ENCODE results near the gene UBE2L6.

UBE2L6 gene

DNA sequence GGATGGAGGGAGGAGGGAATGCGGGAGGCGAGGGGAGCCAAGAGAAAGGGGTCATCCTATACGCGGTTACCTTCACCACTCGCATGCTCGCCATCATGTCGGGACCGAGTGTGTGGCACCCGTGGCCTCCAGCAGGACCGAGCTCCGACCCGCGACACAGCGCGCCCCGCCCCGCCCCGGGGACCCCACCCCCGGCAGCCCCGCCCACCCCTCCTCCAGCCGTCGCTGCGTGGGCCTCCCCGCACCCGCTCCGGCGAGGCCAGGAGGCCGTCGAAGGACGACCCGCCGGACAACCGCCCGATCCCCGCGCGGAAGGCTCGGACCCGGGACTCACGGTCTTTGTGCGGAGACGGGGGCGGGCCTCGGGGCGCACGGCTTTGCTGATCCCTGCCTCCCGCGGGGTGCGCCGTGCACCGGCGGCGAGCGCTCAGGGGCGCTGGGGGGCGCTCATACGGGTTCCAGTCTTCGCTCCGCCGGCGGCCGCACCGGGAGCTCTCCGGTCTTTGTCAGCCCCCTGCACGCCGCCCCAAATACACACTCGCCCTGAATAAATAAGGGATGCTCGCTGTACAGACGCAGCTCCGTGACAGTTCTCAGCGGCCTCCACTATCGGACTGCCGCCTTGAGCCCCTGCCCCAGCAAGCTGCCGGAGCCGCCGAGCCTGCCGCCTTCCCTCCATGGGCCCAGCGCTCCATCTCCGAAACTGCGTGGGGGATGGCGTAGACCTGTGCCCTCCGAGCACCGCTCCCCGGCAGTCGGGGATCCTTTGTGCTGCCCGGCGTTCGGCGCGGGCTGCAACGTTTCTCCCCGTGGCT, at the start of gene UBE2L6:
Gene UBE2L6 (minus strand): TSS at position 158 of the 815 bp plus-strand sequence. CDS start 61 bp downstream, at position 97.
- peak; percentile 41 to 50 for DNase-seq (ENCODE audit: low read depth in 2 of 2)

DNA sequence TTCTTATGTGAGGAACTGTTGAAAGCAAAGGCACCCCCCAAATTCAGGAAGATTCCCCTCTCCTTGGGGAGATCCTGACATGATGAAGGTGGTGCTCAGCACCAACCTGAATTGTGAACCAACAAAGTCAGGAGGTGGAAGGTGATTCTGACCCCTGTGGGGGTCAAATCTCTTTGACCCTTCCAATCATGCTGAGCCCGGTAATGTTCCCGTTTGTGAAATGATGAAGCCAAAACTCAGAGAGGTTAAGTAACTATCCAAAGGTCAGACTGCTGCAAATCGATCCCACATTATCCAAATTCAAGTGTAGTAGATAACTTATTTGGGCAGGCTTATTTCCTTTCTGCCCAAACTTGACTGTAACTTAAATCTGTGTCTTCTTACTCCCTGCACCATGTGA, 49.1 kb upstream of the UBE2L6 start:
- no peak for DNase-seq (ENCODE audit: low read depth in 2 of 2)

DNA sequence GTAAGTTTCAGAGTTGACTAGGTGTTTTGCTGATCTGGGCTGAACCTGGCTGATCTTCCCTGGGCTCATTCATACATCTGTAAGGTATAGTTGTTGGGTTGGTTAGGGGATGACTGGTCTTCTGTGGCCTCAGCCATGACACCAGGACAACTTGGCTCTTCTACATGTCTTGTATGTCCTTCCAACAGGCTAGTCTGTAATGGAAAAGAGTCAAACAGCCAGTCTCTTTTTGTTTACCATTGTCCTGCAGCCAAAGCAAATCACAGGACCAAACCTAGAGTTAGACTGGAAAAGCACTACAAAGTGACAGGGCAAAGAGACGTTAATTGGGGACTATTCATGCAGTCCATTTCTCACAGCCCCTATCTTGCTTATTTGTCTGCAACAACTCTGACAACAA, 47.8 kb upstream of the UBE2L6 start:
- DNase-seq (ENCODE audit: low read depth in 2 of 2) = no peak

DNA sequence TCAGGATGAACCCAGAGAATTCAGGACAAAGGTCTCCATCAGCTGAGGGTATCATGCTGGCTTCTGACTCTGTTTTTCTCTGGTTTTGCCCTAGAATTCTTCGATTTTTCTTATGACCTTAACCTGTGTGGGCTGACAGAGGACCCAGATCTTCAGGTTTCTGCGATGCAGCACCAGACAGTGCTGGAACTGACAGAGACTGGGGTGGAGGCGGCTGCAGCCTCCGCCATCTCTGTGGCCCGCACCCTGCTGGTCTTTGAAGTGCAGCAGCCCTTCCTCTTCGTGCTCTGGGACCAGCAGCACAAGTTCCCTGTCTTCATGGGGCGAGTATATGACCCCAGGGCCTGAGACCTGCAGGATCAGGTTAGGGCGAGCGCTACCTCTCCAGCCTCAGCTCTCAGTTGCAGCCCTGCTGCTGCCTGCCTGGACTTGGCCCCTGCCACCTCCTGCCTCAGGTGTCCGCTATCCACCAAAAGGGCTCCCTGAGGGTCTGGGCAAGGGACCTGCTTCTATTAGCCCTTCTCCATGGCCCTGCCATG, 46.8 kb upstream of the UBE2L6 start:
- DNase-seq (ENCODE audit: low read depth in 2 of 2) = no peak

DNA sequence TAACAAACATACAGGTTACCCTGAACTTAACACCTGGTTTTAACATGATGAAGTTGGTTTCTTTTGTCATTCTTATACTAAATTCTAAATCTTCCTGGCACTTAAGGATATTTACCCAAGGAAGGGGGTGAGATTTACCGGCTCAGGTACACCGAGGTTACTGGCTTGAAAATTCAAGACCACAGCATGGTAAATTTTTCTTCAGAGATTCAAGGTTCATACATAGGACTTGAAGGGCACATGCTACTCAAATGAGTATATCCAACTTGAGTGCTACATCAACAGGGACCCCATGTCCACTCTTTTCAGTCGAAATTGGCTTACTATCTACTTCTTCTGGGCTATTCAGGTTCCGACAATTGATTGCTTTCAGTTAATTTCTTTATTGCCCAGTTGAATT, 42.7 kb upstream of the UBE2L6 start:
- no peak for DNase-seq (ENCODE audit: low read depth in 2 of 2)

DNA sequence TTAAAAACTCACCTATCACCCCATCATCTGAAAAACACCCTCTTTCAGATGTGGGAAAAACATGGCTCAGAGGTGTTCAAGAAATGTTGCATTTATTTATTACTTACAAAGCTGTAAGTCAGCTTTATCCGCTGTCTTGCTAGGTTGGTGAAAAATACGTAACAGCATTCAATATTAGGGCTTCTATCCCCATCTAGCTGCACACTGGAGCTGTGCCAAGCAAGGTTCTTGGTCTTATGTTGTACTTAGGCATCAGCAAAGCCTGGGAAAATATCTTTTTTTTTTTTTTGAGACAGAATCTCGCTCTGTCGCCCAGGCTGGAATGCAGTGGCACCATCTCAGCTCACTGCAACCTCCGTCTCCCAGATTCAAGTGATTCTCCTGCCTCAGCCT, 37.6 kb upstream of the UBE2L6 start:
- no peak for DNase-seq (ENCODE audit: low read depth in 2 of 2)

DNA sequence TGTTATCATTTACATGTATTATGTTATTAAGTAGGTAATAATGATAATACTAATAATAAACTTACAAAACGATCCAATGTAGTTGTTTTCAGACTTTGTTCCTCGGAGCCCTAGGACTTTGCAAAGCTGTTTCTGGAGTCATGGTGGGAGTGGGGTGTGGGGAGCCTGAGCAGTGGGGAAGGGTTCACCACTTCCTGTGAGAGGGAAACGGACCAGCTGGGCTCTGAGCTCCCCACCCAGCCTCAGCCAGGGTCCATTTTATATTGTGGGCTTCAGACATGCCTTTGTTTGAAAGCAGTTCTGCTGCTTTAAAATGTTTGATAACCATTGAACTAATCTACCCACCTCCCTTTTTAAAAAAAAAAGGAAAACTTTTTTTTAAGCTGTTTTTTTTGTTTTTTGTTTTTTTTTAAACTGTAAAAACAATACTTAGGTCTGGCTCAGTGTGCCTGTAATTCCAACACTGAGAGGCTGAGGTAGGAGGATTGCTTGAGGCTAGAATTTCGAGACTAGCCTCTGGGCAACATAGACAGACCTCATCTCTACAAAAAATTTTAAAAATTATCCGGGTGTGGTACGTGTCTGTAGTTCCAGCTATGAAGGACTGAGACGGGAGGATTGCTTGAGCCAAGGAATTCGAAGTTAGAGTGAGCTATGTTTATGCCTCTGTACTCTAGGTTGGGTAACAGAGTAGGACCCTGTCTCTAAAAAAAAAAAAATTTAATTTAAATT, 37.0 kb upstream of the UBE2L6 start:
- DNase-seq (ENCODE audit: low read depth in 2 of 2) = no peak

DNA sequence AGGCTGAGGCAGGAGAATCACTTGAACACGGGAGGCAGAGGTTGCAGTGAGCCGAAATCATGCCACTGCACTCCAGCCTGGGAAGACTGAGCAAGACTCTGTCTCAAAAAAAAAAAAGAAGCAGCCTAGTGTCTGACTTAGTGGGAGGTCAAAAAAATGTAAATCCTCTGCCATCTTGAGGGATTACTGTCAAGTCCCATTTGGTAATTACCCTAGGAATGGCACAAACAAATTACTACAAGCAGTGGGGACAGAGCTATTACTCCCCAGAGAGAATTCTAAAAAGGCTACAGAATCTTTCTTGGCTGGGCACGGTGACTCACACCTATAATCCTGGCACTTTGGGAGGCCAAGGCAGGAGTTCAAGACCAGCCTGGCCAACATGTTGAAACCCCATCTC, 33.8 kb upstream of the UBE2L6 start:
- DNase-seq (ENCODE audit: low read depth in 2 of 2) = no peak

DNA sequence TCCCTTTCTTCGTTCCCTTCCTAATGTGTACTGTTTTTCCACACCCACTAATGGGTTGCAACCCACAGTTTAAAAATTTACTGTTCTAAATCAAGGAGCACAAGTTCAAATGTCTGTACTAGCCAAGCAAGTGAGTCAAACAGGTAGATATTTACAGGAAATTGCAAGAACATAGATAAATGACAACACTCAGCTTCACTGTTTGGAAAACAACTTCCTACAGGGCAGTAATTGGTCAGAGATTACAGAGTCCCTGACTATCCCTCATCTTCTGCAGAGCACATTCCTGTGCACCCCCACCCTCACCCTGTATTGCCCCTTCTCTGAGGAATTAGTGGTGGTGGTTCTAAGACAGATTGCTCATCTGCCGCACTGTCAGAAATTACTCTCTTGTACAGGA, 31.9 kb upstream of the UBE2L6 start:
- DNase-seq (ENCODE audit: low read depth in 2 of 2) = no peak

DNA sequence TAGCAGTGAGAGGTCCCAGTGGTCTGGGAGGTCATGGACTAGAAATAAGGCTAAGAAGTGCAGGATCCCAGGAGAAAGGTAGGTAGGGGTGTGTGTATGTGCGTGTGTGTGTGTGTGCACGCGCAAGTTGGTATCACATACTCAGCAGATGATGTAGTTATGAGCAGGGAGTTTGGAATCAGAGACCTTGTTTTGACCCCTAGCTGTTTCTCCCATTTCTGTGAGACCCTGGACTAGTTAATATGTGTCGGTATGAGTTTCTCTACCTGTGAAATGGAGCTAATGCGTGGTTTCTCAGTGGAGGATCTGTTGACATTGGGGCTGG, 31.3 kb upstream of the UBE2L6 start:
- no peak for DNase-seq (ENCODE audit: low read depth in 2 of 2)

DNA sequence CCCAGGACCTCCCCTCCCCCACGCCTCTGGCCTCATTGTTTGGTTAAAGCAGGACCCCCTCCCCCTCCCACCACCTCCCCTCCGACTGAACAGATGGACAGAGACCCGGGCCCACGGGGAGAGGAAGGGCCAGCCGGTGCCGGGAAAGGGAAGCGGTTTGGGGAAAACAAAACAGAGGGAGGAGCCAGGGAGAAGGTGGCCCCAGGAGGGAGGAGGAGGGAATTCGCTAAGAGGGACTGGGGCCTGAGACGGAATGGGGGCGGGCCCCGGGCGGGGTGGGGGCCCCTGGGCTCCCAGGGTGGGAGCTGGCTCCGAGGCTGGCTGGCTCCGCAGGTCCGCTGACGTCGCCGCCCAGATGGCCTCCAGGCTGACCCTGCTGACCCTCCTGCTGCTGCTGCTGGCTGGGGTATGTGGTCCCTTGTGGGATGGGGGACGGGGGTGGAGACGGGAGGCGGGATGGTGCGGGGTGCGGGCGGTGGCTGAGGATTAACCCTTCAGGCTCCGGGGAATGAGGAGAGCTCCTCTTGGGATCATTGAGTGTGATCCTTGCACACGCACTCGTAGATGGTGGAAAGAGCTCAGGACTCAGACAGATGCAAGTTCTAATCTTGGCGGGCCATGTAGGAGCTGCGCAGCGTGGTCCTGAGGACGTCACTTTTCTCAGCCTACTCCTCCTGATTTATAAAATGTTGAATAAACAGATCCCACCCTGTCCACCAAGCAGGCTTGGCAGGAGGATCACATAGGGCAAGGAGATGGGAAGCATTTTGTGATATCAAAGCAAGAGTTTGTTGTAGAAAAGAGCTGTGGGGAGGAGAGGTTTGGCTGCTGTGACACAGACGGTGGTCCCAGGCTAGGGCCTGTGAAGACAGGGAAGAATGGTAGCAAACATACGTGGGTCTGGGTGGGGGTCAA, 30.7 kb upstream of the UBE2L6 start:
- DNase-seq (ENCODE audit: low read depth in 2 of 2) = no peak

DNA sequence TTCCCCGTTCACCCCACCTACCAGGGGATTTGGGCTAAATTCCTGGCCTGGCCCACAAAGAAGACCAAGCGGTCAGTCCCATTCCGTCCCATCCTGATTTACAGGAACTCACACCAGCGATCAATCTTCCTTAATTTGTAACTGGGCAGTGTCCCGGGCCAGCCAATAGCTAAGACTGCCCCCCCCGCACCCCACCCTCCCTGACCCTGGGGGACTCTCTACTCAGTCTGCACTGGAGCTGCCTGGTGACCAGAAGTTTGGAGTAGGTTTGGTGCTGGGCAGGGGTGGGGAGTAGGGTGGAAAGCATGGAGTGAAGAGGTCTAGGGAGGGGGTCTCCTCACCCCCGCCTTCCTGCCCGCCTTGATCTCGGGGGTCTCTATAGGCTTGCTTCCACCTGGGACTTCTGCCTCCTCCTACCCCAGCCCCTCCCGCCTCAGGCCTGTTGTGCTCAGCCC, 30.0 kb upstream of the UBE2L6 start, which contains the start of gene SERPING1:
Gene SERPING1 (plus strand): TSS at position 225 of the 455 bp plus-strand sequence. CDS start 586 bp downstream, outside the sequence.
- DNase-seq (ENCODE audit: low read depth in 2 of 2) = no peak

DNA sequence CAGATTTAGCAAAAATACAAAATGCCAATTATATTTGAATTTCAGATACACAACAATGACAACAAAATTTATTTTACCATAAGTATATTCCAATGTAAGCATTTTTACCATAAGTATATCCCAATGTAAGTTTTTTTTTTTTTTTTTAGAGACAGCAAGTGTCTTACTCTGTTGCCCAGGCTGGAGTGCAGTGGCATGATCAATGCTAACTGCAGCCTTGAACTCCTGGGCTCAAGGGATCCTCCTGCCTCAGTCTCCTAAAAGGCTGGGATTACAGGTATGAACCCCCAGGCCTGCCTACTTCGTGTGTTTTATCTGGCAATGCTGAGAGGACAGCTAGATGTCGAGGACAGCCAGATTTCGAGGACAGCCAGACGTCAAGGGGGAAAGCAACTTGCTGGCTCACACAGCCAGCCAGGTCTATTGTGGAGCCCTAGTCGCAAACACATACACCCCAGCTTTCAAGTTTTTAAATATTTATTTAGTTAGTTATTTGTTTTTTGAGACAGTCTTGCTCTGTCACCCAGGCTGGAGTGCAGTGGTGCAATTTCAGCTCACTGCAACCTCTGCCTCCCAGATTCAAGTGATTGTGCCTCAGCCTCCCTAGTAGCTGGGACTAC, 28.9 kb upstream of the UBE2L6 start:
- DNase-seq (ENCODE audit: low read depth in 2 of 2) = no peak

DNA sequence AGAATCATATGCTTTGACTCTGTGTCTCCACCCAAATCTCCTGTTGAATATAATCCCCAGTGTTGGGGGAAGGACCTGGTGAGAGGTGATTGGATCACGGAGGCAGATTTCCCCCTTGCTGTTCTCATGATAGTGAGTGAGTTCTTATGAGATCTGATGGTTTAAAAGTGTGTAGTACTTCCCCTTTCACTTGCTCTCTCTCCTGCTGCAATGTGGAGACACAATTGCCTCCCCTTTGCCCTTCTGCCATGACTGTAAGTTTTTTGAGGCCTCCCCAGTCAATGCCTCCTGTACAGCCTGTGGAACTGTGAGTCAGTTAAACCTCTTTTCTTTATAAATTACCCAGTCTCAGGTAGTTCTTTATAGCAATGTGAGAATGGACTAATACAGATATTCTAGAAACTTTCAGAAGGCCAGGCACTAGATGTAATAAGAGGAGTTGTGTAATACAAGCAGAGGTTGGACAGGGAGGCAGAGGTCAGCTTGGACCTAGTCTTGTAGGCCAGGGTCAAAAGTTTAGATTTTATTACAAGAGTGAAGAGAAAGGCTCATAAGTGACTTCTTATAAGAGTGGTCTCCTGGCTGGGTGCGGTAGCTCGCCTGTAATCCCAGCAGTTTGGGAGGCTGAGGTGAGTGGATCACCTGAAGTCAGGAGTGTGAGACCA, 20.7 kb upstream of the UBE2L6 start:
- DNase-seq (ENCODE audit: low read depth in 2 of 2) = no peak

DNA sequence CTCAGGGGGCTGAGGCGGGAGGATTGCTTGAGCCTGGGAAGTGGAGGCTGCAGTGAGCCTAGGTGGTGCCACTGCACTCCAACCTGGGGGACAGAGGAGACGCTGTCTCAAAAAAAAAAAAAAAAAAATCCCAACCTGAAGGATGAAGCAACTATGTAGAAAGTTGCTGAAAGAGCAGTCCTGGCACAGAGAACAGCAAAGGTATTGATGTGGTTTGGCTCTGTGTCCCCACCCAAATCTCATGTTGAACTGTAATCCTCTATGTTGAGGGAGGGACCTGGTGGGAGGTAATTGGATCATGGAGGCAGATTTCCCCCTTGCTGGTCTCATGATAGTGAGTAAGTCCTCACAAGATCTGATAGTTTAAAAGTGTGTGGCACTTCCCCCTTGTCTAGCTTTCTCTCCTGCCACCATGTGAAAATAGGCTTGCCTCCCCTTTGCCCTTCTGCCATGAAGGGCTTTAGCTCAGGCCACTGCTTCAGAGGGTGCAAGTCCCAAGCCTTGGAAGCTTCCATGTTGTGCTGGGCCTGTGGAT, 19.3 kb upstream of the UBE2L6 start:
- no peak for DNase-seq (ENCODE audit: low read depth in 2 of 2)

DNA sequence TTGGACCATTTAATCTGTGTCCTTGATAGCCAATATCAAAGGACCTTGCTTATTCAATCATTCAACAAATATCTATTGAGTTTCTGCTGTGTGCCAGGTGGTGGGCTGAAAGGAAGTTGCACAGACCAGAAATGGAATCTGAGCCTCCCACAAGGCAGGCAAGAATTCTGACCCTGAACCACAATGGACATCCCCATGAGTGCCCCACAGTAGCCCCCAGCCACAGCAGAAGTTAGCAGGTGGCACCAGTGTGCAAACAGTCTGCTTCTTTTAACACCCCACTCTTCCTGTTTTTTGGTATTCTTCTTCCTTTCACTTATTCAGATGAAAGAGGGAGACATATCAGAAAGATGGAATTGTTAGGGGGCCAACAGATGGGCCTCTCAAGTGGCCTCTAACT, 17.8 kb upstream of the UBE2L6 start:
- no peak for DNase-seq (ENCODE audit: low read depth in 2 of 2)

DNA sequence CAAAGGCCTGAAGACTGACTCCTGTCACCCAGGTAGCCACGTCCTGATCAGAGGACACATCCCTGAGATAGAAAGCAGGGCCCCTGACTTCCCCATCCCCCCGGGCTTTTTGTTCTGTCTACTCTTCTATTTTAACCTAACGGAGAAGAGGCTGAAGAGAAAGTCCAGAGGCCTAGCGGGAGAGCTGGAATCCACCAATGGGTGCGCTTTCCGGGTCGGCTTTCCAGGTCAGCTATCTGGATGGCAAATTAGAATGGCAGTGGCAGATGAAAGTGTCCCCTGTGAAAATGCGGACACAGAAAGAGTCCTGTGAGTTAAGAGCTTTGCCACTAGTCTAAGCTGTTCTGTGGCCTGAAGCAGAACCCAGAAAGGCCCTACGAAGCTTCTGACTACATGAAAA, 16.9 kb upstream of the UBE2L6 start:
- no peak for DNase-seq (ENCODE audit: low read depth in 2 of 2)

DNA sequence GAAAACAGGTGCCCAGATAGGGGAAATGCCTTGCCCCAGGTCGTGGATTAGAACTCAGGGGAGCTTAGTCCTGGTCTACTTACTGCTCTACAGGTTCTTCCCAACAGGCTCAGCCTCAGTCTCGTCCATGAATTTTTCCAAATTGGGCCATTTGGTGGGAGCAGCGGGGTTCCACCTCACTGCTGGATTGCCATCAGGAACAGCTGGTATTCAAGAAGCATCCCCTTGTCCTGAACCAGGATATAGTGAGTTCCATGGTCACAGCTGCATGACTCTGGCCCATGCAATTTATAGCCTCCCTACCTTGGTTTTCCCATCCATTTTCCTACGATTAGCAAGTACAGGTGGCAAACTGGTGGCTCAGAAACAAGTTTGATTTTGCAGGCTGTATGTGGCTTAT, 6.6 kb upstream of the UBE2L6 start:
- no peak for DNase-seq (ENCODE audit: low read depth in 2 of 2)

DNA sequence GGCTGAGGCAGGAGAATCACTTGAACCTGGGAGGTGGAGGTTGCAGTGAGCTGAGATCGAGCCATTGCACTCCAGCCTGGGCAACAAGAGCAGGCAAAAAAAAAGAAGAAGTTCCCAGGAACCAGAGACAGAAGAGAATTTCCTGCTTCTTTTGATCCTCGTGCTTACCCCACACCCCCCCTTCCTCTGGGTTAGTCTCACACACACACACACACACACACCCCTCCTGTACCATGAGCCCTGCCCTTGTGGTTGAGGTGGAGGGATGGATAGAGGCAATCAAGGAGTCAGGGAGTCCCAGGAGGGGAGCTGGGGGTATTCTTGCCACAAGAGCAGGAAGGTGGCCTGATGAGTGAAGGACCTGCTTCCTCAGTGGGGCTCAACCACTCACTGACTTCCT, 4.1 kb upstream of the UBE2L6 start:
- no peak for DNase-seq (ENCODE audit: low read depth in 2 of 2)

DNA sequence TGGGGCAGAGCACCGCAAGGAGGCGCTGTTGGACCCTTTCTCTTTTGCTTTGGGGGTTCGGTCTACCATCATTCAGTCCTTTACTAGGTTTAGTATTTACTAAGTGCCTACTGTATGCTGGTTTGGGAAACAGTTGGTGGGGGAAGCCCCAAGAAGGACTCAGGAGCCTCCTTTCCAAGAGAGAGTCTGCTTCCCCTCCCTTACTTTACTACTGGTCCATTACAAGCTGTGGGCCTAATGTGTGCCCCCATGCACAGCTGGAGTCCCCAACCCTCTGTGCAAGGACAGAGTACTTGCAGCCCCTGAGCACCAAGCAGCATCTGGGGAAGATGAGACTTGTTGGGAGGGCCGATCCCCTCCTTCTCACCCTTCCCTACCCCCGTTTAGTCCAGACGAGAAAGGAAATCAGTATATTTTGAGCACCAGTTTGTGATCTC, 876 bp upstream of the UBE2L6 start:
- peak; percentile 76 to 90 for DNase-seq (ENCODE audit: low read depth in 2 of 2)

All from stimulated activated CD4-positive, alpha-beta T cell treated with anti-CD3 and anti-CD28 coated beads, Interleukin-12 subunit alpha, Interleukin-12 subunit beta, amount 100 ng/mL, for 24 hours (primary cell).